SW 1271 (cell line): Measurements from ENCODE around the gene SOX30.

Source experiments
- DNase-seq, 2 experiments: peaks; one replicate each; lab custom pipeline; 2025; lab: John Stamatoyannopoulos, UW

The SOX30 gene

DNA sequence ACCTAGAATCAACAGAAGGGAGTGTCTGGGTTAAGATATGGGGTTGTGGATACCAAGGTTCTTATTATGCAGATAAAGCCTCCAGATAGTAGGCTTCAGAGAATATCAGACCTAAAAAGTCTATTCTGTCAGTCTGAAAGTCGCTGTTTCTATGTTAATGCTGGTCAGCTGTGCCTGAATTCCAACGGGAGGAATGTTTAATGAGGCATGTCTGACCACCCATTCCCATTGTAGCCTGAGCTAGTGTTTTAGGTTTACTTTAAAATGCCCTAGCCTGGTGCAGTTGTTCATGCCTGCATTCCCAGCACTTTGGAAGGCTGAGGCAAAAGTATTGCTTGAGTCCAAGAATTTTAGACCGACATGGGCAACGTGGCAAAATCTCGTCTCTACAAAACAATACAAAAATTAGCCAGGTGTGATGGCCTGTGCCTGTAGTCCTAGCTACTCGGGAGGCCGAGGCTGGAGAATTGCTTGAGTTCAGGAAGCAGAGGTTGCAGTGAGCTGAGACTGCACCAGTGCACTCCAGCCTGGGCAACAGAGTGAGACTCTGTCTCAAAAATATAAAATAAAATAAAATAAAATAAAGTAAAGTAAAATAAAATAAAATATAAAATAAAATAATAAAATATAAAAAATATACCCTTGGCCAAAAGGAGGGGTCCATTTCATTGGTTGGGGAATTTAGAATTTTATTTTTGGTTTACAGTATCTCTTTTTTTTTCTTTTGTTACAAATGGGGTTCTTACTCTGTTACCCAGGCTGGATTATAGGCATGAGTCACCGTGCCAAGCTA, 7.8 kb upstream of the SOX30 start:
- no peak for DNase-seq

DNA sequence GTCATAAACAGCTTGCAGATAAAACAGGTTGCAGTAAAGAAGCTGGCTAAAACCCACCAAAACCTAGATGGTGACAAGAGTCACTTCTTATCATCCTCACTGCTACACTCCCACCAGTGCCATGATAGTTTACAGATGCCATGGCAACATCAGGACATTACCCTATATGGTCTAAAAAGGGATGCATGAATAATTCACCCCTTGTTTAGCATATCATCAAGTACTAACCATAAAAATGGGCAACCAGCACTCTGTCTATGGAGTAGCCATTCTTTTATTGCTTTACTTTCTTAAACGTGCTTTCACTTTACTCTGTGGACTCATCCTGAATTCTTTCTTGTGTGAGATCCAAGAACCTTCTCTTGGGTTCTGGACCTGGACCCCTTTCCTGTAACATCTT, 6.7 kb upstream of the SOX30 start:
- DNase-seq, result no peak

DNA sequence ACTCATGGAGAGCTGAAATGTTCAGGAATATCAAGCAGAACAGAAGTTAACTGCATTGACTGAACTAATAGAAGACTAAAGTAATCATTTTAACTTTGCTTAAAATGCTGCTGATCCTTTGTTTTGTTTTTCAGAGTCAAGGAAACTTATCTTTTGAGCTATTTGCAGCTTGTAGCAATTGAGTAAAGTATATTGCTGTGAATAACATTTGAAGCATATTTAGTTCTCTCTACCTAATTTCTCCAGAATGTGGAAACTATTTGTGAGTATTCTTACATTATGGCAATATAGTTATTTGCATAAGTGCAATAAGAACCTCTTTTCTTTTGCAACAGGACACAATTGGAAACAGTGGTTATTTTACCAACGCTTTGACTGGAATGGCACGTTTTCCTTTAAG, 5.3 kb upstream of the SOX30 start:
- DNase-seq, result no peak

DNA sequence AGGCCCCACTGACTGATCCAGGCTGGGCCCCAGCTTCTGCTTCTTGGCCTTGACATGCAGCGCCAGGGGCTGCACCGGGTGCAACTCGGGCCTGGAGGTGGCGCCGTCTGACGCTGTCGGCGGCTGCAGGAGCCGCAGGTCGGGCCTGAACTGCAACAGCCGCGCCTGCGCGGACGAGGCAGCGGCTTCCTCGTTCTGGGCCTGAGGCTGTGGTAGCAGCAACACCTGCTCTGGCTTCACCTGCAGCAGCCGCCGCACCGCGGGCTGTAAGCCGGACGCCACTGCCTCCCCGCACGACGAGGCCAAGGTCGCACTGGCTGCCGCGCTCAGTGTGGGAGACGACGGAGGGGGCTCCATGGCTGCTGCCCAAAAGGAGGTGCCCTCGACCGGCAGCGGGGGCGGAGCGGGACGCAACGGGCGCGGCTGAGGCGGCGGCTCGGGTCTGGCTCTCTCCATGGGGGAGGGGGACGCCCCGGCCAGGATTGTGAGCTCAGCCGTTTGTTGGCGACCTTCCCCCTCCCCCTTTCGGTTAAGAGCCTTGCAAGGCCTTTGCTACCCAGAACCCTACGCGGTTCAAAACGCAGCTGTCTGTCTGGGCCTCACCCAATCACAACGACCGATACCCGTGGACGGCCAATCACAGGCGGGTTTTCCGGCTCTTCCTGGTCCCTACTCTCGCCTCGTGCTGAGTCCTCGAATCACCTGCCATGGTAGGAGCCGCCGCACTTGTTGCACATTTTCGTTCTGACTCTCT, 438 bp downstream of the SOX30 start:
- DNase-seq, result no peak

DNA sequence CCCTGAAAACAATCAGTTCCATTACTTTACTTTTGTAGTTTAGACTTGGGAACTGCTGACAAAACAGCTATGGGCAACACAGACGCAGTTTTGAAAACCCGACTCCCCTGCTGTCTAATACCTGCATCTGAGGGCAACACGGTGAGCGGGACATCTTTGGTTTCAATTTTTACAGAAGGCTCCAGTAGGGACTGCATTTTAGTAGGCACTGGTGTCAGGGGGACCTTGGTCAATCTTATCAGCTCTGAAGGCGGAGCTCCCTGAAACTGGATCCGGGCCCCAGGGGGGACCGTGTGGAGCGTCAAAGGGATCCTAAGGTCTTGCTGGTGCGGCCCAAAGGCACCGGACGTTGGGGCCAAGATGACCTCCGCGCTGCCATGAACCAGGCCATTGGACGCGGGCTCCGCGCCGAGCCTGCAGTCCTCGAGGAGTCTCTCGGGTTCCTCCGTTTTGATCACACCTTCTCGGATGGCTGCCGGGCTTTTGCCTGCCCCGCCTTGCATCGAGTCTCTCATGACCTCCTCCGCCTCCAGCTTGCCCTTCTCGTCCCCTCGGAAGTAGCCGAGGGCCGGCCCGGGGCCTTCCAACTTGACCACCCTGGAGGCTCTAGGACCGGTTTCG, 1.1 kb downstream of the SOX30 start:
- DNase-seq, result no peak

- no peak for DNase-seq
Measured at GRCh38 chr5:157649101-157649500, 3.1 kb downstream of the SOX30 start.

GRCh38 chr5:157648275-157648990, 3.8 kb downstream of the SOX30 start:
- no peak for DNase-seq

DNA sequence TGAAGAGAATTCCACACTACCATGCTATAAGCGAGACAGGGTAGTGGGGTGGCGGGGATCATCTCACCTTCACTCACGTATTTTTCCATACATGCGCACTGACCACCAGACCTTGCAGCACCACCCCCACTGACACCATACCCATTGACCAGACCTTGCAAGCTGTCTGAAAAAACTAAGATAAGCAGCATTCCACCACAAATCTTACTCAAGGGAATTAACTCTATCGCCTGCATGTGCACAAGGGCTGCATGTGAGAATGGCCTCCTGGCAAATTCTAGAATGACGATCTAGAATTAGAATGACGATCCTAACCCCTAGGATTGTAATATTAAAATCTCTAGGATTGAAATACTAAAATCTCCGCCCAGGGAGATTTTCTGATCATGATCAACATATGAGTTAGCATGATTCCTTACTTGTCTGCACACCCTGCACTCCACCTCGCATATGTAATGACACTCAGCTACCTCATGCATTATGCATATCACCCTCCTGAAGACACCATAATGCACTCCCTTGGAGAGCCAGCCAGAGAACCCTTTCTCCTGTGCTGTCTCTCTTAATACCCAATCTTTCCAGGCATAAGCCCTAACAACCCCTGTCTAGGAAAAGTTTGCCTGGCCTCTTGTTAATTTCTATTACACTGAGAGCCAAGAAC, 11.7 kb downstream of the SOX30 start:
- DNase-seq, result no peak

DNA sequence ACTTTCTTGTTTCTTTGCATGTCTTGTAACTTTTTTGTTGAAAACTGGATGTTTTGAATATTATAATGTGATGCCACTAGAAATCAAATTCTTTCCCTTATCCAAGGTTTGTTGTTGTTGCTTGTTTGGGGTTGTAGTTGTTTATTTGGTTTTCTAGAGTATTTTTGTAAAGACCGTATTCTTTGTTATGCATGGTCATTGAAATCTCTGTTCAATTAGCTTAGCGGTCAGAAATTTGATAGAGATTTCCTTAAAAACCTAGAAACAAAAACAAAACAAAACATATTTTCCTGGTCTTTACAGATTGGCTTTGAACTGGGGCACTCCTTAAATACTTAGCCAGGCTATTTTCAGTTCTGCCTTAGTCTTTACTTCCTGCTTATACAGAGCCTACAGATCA, 21.9 kb downstream of the SOX30 start:
- DNase-seq, result no peak

- DNase-seq, result no peak
Measured at GRCh38 chr5:157626831-157627230, 25.4 kb downstream of the SOX30 start.

GRCh38 chr5:157624144-157624543, 28.1 kb downstream of the SOX30 start:
- DNase-seq, result no peak

GRCh38 chr5:157620776-157621175, 31.5 kb downstream of the SOX30 start:
- no peak for DNase-seq

GRCh38 chr5:157618191-157618765, 34.0 kb downstream of the SOX30 start:
- no peak for DNase-seq

GRCh38 chr5:157616785-157617184, 35.5 kb downstream of the SOX30 start:
- DNase-seq, result no peak

- DNase-seq, result no peak
Measured at GRCh38 chr5:157613385-157614245, 38.6 kb downstream of the SOX30 start.

DNA sequence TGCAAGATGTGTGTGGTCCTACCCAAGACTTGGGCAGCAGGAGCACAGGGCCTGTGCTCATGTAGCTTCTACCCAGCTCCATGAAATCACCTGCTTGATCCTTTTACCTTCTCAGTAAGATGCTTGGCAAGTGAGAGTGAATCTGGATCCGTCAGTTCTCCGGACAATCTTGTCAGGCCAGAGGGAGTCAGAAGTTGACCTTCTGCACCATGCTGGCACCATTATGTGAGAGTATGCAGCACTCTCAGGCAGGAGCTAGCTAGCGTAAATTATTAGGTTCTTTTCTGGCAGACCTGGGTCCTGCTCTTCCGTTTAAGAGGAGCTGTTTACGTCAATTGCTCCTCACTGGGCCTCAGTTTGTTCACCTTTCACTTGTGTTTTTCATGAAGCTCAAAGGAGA, 39.7 kb downstream of the SOX30 start:
- DNase-seq, result no peak

DNA sequence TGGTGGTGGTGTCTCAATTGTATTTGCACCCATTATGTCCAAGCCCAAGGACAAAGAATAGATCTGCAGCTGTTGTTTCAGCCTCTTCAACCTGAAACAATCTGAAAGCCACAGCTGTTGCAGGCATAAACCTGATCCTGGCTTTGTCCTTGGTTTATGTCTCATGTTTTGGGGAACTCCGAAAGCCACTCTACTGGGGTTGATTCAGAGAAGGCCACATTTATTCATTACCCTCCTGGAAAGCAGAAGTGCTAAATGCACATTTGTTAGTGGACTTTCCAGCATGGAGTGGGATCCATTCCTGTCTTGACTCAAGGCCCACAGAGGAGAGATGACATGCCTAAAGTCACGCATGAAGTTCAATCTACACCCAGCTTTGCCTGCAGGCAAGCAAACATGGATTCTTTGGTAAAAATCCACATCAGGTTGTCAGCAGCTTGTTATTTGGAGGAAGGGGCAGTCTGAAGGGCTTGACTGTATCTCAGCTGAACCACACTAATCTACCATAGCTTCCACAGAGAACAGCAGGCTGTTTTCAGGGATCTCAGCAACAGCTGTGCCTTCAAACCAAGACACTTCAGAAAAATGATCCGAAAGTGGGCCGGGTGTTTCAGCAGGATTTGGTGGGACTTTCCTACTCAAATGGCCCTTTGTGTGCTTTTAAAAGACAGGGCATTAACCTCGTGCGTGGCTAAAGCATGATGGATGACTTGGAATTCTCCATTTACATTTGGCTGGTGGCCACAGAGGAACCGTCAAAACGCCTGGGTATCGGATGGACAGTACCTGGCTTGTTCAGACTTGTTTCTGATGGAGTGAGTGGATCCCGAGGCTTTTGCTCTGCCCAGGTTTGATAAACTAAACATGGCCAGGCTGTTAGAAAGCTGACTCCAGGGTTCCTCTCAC, 40.4 kb downstream of the SOX30 start:
- DNase-seq, result no peak

GRCh38 chr5:157610990-157611389, 41.2 kb downstream of the SOX30 start:
- no peak for DNase-seq

- DNase-seq, result no peak
Measured at GRCh38 chr5:157608972-157609565, 43.2 kb downstream of the SOX30 start.
